H1 (cell line): Measurements from ENCODE around the gene PAK6. TPM values are rescaled to one million over a fixed set of nuclear protein-coding genes. Genes with fewer than 3 reads are reported as not detected.

ENCODE experiments used
- CHD1 ChIP-seq: IDR thresholded peaks from 2 replicates; pipeline ENCODE4 v1.6.1; 2012; ENCODE audit warnings: low read depth, low read length, improper control_type of control experiment
- GABPA ChIP-seq: IDR thresholded peaks from 2 replicates; pipeline ENCODE4 v1.6.1; 2011; ENCODE audit warnings: mild to moderate bottlenecking, low read length, moderate library complexity, borderline replicate concordance; ENCODE audit not compliant: insufficient read depth
- HDAC6 ChIP-seq: IDR thresholded peaks from one replicate; pipeline ENCODE4 v1.7.1; 2012; ENCODE audit warnings: low read depth, mild to moderate bottlenecking, inconsistent platforms, low read length, moderate library complexity
- KDM4A ChIP-seq: IDR thresholded peaks from one replicate; pipeline ENCODE4 v1.7.1; 2012; ENCODE audit warnings: low read depth, mild to moderate bottlenecking, moderate library complexity, low read length, inconsistent platforms; ENCODE audit not compliant: severe bottlenecking
- SIRT6 ChIP-seq: IDR thresholded peaks from one replicate; pipeline ENCODE4 v1.7.1; 2012; ENCODE audit warnings: low read length, inconsistent platforms
- SUZ12 ChIP-seq: fragments of 200-600 bp; sonication (generic); IDR thresholded peaks from 2 replicates; pipeline ENCODE4 v1.6.1; 2012; ENCODE audit warnings: mild to moderate bottlenecking, inconsistent platforms, low read length, moderate library complexity, mixed read lengths
- YY1 ChIP-seq: IDR thresholded peaks from 2 replicates; pipeline ENCODE4 v1.6.1; 2011; ENCODE audit warnings: low read depth, mild to moderate bottlenecking, low read length
- polyA plus RNA-seq, 7 experiments: library from polyadenylated mRNA; depleted of rRNA in 3 of 7; stranded (reverse) in 5 of 7; unstranded in 2 of 7; fragments of >200 nt in 5 of 7; fragments of 200-250 nt in 2 of 7; gene quantifications; 1 replicate in 5 of 7; 2 replicates in 1 of 7; 4 replicates in 1 of 7; pipeline versions ENCODE4 v1.2.1 to v1.2.3, GENCODE V29; 2011 to 2013; ENCODE audit warnings: missing spikeins in 2 of 7, mixed read lengths in 2 of 7
- total RNA-seq: library from RNA; stranded (reverse); fragmentation: NEBNext Ultra II Directional; extraction: Animal tissue kit (Norgen Biotek cat#: 25700); gene quantifications from 2 replicates; pipeline ENCODE4 v1.2.1, GENCODE V29; 2021
- TF ChIP-seq, protein P1 (sequence below): IDR thresholded peaks from 2 replicates; pipeline ENCODE4 v1.6.1; 2011; ENCODE audit warnings: low read depth, mild to moderate bottlenecking, low read length; ENCODE audit not compliant: insufficient read depth

Gene PAK6
- total and polyA plus RNA-seq, 2 of the 8 experiments (the other 6 are each of a cell fraction or from before 2014, with no cell fraction given): 6.9 to 9.4 TPM

- TF ChIP-seq HDAC6 (no peak), KDM4A (no peak), CHD1 (no peak), SIRT6 (no peak), YY1 (no peak), SUZ12 (no peak; the same call in 1 of the 2 replicates), GABPA (no peak)
- TF ChIP-seq, protein P1, sequence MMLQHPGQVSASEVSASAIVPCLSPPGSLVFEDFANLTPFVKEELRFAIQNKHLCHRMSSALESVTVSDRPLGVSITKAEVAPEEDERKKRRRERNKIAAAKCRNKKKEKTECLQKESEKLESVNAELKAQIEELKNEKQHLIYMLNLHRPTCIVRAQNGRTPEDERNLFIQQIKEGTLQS: no peak
Observed at GRCh38 chr15:40281801-40282146, 42.9 kb downstream of the PAK6 start (continued).
